Lung (tissue), 12 donors: ENCODE results near the gene NANS. TPM values are rescaled to one million over a fixed set of nuclear protein-coding genes. Genes with fewer than 3 reads are reported as not detected.
A peak's percentile ranks its signal among the peaks of the same experiment; 100 is the strongest.

Experiments used
- ATAC-seq: fragments of 200-7000 bp; cut with Tn5 transposase; one replicate; pipeline ENCODE4 v1.9.1; 2020; ENCODE audit warnings: moderate number of reproducible peaks; ENCODE audit not compliant: insufficient read depth, low FRiP score
- DNase-seq, 3 donors: peaks; one replicate each; pipeline ENCODE4 v3.0.0-alpha.2; 2013 to 2017
- H3K27ac ChIP-seq, 2 donors: one replicate each; pipeline ENCODE4 v1.5.1; 2013; ENCODE audit warnings: mild to moderate bottlenecking in 2 of 2, moderate library complexity in 2 of 2, control low read depth in 1 of 2, inconsistent platforms in 1 of 2, low read depth in 1 of 2, low read length in 1 of 2
- H3K27me3 ChIP-seq, 3 donors: one replicate each; pipeline ENCODE4 v1.5.1; 2013; ENCODE audit warnings: low read length in 2 of 3; ENCODE audit not compliant: control insufficient read depth in 3 of 3, insufficient read depth in 3 of 3
- H3K36me3 ChIP-seq, 4 donors: one replicate each; pipeline ENCODE4 v1.5.1; 2013; ENCODE audit warnings: low read length in 4 of 4, mild to moderate bottlenecking in 1 of 4, moderate library complexity in 1 of 4; ENCODE audit not compliant: control insufficient read depth in 4 of 4, insufficient read depth in 4 of 4
- H3K4me1 ChIP-seq, 5 donors: one replicate each; pipeline ENCODE4 v1.5.1; 2013; ENCODE audit warnings: low read length in 5 of 5, mild to moderate bottlenecking in 2 of 5, moderate library complexity in 1 of 5; ENCODE audit not compliant: control insufficient read depth in 5 of 5, insufficient read depth in 5 of 5
- H3K4me3 ChIP-seq: one replicate; pipeline ENCODE4 v1.5.1; 2013; ENCODE audit warnings: mild to moderate bottlenecking, control low read depth, moderate library complexity
- H3K9ac ChIP-seq, 2 donors: one replicate each; pipeline ENCODE4 v1.5.1; 2013; ENCODE audit warnings: low read length in 2 of 2, control low read depth in 1 of 2; ENCODE audit not compliant: insufficient read depth in 1 of 2
- H3K9me3 ChIP-seq, 4 donors: one replicate each; pipeline ENCODE4 v1.5.1; 2013; ENCODE audit warnings: low read length in 3 of 4, mild to moderate bottlenecking in 1 of 4, moderate library complexity in 1 of 4; ENCODE audit not compliant: control insufficient read depth in 4 of 4, insufficient read depth in 3 of 4
- WGBS, 2 donors: extraction: QIAGEN DNeasy Blood & Tissue Kit; methylation state at CpG; one replicate each; pipeline ENCODE4 v1.1.7; 2013; 5-methylcytosine and 5-hydroxymethylcytosine counted together
- polyA plus RNA-seq, 2 donors: library from polyadenylated mRNA; stranded (reverse); fragments of 200-250 nt; gene quantifications; one replicate each; pipeline ENCODE4 v1.2.1, GENCODE V29; 2013
- total RNA-seq, 2 donors: library from RNA; depleted of rRNA in 1 of 2; stranded (reverse); fragments of >200 nt in 1 of 2; gene quantifications; one replicate each; pipeline ENCODE4 v1.2.1, GENCODE V29; 2014 to 2021
- TF ChIP-seq, protein P1 (sequence below): IDR thresholded peaks from 2 replicates; pipeline ENCODE4 v1.5.1; 2012; ENCODE audit warnings: mild to moderate bottlenecking; ENCODE audit errors: control extremely low read depth, extremely low read depth
- donor health status: control.
- donor health status: control.
- donor health status: Bipolar disorder and iron deficiency.
- donor health status: healthy.
- donor health status: DM: yes; HTN: yes; CAD: no.

NANS gene
- total and polyA plus RNA-seq, 4 donors, result 50.6 to 109 (median 74.4) TPM

DNA sequence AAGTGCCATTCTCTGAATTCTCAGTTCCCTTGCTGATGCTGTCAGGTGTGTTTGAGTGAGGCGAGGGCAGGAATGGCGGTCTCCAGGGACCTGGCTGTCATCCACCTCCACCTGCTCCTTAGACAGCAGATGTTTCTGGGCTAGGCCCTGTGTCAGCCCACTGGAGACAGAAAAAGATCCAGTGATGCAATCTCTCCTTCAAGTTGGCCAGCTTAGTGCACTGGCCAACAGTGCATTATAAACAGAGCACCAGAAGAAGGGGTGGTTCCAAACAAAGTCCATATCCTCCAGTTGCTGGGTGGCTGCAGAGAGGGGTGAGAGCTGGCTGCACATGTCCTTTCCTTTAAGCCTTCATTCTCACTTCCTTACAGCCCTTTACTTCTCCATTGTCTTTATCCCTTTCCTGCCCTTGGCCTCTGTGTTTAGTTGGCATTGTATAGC lies 26.5 kb downstream of the NANS start:
- DNase-seq, result no peak
- Histone ChIP-seq H3K4me3 (no peak overlapping the region), H3K36me3 (peaks cover 8 to 41% (median 14%) of the 10 kb centered on the region in 4 donors), H3K27ac (peak overlapping the region in 1 of 2 donors; percentile 4), H3K9ac (no peak overlapping the region), H3K4me1 (peaks cover 0 to 3% (median 0%) of the 10 kb centered on the region in 5 donors), H3K27me3 (no peaks in the 10 kb centered on the region), H3K9me3 (no peaks in the 10 kb centered on the region)
- ATAC-seq, result no peak
- WGBS, 2 donors, result 94 to 96% methylated on average over 2 of the region's 2 CpGs
- TF ChIP-seq, protein P1, sequence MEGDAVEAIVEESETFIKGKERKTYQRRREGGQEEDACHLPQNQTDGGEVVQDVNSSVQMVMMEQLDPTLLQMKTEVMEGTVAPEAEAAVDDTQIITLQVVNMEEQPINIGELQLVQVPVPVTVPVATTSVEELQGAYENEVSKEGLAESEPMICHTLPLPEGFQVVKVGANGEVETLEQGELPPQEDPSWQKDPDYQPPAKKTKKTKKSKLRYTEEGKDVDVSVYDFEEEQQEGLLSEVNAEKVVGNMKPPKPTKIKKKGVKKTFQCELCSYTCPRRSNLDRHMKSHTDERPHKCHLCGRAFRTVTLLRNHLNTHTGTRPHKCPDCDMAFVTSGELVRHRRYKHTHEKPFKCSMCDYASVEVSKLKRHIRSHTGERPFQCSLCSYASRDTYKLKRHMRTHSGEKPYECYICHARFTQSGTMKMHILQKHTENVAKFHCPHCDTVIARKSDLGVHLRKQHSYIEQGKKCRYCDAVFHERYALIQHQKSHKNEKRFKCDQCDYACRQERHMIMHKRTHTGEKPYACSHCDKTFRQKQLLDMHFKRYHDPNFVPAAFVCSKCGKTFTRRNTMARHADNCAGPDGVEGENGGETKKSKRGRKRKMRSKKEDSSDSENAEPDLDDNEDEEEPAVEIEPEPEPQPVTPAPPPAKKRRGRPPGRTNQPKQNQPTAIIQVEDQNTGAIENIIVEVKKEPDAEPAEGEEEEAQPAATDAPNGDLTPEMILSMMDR, result no peak

DNA sequence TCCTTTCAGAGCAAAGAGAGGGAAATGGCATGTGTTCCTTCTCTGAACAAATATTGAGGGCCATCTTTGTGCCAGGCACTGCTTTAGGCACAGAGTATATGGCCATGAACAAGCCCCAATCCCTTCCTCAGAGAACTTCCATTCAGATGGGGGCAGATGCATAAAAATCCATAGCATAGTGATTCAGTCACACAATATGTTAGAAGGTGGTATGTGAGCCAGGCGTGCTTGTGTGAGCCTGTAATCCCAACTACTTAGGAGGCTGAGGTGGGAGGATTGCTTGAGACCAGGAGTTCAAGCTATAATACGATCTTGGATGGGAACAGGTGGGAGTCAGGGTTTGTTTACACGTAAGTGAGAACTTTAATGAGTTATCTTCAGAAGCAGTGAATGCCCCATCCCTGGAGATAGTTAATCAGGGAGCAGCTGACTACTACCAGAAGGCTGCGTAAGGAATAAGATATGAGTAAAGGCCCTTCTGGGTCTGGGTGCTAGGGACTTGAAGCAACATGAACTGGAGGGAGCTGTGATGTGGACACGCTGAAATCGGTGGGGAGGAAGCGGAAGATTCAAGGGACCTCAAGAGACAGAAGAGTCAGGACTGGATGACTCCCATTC lies 27.1 kb downstream of the NANS start:
- DNase-seq (no peak), ATAC-seq (no peak)
- 91 to 94% methylated on average over 7 of the region's 7 CpGs for WGBS, 2 donors
- Histone ChIP-seq H3K36me3 (peaks cover 8 to 40% (median 12%) of the 10 kb centered on the region in 4 donors), H3K9me3 (no peaks in the 10 kb centered on the region), H3K4me1 (peaks cover 0 to 3% (median 0%) of the 10 kb centered on the region in 5 donors), H3K27me3 (no peaks in the 10 kb centered on the region), H3K9ac (no peak overlapping the region), H3K27ac (no peak overlapping the region), H3K4me3 (no peak overlapping the region)
- TF ChIP-seq, protein P1, result no peak

DNA sequence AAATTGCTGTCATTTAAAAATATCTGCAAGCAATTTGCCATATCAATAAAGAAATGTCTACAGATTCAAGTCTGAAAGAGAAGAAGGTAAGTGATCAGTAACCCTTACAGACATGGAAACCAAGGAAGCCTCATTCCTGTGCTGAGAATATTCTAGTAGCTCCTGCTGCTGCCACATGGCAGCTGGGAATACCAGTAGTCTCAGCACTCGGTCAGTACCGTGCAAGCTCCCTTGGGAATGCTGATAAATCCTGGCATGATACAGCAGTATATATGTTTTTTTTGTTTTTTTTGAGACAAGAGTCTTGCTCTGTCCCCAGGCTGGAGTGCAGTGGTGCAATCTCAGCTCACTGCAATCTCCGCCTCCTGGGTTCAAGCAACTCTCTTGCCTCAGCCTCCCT lies 27.9 kb downstream of the NANS start:
- Histone ChIP-seq H3K27me3 (no peaks in the 10 kb centered on the region), H3K4me1 (peaks cover 0 to 3% (median 0%) of the 10 kb centered on the region in 5 donors), H3K9me3 (no peaks in the 10 kb centered on the region), H3K27ac (no peak overlapping the region), H3K36me3 (peaks cover 8 to 40% (median 11%) of the 10 kb centered on the region in 4 donors), H3K4me3 (no peak overlapping the region), H3K9ac (no peak overlapping the region)
- WGBS, 2 donors, result 89 to 95% methylated on average over 3 of the region's 3 CpGs
- no peak for ATAC-seq
- no peak for DNase-seq
- TF ChIP-seq, protein P1, result no peak
